NB4 (cell line): ENCODE results near the gene AIRE.

Experiments
- DNase-seq: peaks from one replicate; pipeline ENCODE4 v3.0.0; 2010; ENCODE audit warnings: low read depth
- H3K4me3 ChIP-seq: one replicate; pipeline ENCODE4 v1.5.1; 2011; ENCODE audit warnings: mild to moderate bottlenecking, low read depth, low read length, moderate library complexity
- MYC ChIP-seq: IDR thresholded peaks from 2 replicates; pipeline ENCODE4 v1.6.1; 2011; ENCODE audit warnings: low read depth, low read length
- POLR2A ChIP-seq: IDR thresholded peaks from 2 replicates; pipeline ENCODE4 v1.6.1; 2011; ENCODE audit warnings: mild to moderate bottlenecking; ENCODE audit not compliant: insufficient read length; ENCODE audit errors: extremely low read depth
- TF ChIP-seq, protein P1 (sequence below): IDR thresholded peaks from one replicate; pipeline ENCODE4 v1.5.1; 2012; ENCODE audit warnings: low read depth, low read length
- TF ChIP-seq, protein P2 (sequence below): IDR thresholded peaks from 2 replicates; pipeline ENCODE4 v1.6.1; 2011; ENCODE audit warnings: low read depth, low read length

AIRE gene

DNA sequence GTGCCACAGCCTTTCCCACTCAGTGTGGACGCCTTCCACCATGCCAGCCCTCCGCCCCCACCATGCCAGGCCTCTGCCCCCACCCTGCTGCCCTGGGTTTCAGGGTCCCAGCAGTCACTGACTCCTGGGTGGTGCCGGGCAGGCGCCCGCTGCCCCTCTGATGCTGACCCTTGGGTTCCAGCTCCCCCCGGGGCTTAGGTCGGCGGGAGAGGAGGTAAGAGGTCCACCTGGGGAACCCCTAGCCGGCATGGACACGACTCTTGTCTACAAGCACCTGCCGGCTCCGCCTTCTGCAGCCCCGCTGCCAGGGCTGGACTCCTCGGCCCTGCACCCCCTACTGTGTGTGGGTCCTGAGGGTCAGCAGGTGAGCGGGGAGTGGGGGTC lies 7.1 kb downstream of the AIRE start:
- no peak for TF ChIP-seq POLR2A
- H3K4me3 ChIP-seq, result no peak overlapping the region
- DNase-seq, result no peak

DNA sequence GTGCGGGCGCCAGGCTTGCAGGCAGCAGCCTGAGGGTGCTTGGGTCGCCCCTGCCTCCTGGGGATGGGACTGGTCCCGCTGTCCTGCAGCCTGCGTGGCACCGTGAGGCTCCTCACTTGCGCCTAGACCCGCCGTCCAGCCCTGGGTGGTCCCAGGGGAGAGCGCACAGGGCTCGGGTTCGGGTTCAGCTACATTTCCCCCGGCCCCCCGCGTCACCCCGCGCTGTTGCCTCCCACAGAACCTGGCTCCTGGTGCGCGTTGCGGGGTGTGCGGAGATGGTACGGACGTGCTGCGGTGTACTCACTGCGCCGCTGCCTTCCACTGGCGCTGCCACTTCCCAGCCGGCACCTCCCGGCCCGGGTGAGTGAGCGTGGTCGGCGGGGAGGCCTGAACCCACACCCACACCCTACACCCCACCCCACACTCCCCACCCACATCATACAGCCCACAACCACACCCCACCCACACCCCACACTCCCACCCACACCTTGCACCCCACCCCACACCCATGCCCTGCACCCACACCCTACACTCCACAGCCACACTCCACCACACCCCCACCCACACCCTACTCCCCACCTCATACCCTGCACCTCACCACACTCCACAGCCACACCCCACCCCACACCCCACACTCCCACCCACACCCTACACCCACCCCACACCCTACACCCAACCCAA lies 8.0 kb downstream of the AIRE start:
- no peak for DNase-seq
- no peak overlapping the region for H3K4me3 ChIP-seq
- no peak for TF ChIP-seq MYC
- TF ChIP-seq POLR2A, result no peak
- TF ChIP-seq, protein P1, sequence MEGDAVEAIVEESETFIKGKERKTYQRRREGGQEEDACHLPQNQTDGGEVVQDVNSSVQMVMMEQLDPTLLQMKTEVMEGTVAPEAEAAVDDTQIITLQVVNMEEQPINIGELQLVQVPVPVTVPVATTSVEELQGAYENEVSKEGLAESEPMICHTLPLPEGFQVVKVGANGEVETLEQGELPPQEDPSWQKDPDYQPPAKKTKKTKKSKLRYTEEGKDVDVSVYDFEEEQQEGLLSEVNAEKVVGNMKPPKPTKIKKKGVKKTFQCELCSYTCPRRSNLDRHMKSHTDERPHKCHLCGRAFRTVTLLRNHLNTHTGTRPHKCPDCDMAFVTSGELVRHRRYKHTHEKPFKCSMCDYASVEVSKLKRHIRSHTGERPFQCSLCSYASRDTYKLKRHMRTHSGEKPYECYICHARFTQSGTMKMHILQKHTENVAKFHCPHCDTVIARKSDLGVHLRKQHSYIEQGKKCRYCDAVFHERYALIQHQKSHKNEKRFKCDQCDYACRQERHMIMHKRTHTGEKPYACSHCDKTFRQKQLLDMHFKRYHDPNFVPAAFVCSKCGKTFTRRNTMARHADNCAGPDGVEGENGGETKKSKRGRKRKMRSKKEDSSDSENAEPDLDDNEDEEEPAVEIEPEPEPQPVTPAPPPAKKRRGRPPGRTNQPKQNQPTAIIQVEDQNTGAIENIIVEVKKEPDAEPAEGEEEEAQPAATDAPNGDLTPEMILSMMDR, result no peak

DNA sequence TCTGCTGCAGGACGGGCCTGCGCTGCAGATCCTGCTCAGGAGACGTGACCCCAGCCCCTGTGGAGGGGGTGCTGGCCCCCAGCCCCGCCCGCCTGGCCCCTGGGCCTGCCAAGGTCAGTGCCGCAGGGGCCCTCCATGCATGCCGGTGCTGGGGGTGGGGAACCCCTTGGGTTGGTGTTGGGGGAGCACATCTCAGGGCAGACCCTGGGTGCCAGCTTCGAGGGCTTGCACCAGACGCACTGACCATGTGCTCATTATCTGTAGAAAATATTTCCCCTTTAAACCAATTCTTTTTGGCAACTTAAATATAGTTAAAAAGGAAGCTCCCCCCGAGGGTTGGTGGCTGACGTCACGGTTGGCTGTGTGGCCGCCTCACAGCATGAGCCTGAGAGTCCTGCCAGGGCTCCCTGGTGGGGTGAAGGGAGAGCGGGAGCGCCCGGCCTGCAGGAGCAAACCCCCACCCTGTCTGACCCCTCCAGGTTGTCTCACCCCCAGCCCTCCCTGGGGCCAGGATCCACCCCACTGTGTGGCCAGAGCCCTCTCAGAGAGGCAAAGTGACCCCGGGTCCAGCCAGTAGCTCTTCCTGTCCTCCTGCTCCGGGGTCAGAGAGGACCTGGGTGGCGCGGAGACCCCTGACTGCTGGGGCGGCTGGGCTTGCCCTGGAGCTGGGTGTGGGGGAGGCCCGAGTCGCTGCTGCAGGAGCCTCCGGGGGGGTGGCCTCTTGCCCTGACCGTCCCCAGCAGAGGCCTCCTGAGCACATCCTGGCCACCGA lies 8.9 kb downstream of the AIRE start:
- TF ChIP-seq, protein P2, sequence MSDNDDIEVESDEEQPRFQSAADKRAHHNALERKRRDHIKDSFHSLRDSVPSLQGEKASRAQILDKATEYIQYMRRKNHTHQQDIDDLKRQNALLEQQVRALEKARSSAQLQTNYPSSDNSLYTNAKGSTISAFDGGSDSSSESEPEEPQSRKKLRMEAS, result peak; percentile 48
- TF ChIP-seq, protein P1, result no peak
- DNase-seq, result peak; percentile 45

DNA sequence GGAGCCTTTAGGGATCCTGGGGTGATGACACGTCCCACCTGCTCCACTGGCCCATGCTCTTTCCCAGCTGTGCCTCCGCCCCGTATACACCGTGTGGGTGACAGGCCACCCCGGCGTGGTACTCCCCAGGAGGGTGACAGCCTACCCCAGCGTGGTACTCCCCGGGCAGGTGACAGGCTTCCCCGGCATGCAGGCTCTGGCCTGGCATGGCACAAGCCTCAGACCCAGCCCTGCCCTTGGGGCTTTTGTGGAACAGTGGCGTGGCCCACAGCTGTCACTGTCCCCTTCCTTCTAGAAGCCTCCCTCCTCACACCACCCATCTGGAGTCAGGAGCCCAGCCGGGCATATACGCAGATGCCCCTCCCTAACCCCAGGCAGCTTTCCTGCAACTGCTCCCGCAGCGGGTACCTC lies 9.5 kb downstream of the AIRE start:
- no peak for DNase-seq

More for the DNA sequence above, 8.9 kb downstream of the AIRE start:
- H3K4me3 ChIP-seq, result no peak overlapping the region

DNA sequence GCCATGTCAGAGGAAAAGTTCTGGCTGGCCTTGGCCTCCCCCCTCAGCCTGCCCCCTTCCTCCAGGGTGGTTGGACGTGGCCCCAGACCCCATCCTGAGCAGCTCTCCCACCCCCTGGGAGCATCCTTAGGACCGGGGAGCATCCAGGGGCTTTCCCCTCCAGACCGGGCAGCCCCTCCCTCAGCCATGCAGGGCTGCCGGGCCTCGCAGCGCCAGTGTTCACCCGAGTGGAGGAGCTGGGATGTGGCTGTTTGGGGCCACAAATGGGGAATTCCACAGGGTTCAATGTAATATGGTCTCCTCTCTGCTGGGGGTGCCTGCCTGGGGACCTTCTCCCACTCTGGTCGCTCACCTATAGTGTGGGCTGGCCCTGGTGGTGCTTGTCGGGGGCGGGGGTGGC lies 10.0 kb downstream of the AIRE start:
- no peak for TF ChIP-seq MYC
- DNase-seq, result no peak
- H3K4me3 ChIP-seq, result no peak overlapping the region

More for the DNA sequence above, 9.5 kb downstream of the AIRE start:
- H3K4me3 ChIP-seq, result no peak overlapping the region
- TF ChIP-seq, protein P1, result no peak
- TF ChIP-seq, protein P2, result no peak
- TF ChIP-seq MYC (no peak), POLR2A (no peak)

DNA sequence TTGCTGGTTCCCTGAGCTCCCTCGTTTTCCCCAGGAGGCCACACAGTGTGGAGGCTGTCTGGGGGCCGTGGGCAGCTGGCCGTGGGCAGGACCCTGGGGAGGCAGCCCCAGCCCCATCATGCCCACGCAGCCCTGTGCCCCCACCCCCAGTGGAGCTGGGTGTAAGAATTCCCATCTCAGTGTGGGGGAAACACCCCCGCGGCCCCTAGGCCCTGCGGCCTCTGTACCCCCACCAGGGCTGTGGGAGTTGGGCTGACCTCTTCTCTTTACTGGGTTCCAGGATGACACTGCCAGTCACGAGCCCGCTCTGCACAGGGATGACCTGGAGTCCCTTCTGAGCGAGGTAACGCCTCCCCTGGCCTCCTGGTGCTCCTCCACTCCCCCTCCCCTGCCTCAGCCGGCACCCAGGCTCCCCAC lies 10.4 kb downstream of the AIRE start:
- no peak for DNase-seq
- TF ChIP-seq, protein P2, result no peak
- TF ChIP-seq, protein P1, result no peak
- TF ChIP-seq MYC, result no peak
- no peak for TF ChIP-seq POLR2A
- H3K4me3 ChIP-seq, result no peak overlapping the region

DNA sequence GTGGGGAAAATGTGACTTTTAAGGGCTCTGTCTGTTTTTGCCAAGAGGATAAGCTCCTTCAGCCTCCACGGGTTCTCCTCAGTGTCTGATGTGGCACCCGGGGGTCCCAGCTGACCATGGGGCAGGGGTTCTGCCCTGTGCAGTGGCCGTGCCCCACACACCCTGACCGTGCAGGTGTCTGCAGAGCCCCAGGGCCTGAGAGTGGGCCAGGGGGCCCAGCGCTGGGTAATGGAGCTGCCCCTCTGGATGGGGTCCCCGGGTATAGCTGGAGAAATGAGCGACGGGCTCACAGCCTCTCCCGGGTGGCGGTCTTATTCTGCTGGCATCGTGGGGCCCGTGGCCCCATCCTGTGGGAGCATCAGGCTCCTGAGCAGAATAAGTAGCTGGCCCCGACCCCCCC lies 11.2 kb downstream of the AIRE start:
- DNase-seq, result no peak
- TF ChIP-seq, protein P1, result no peak
- TF ChIP-seq, protein P2, result no peak
- no peak for TF ChIP-seq POLR2A
- TF ChIP-seq MYC, result no peak
- no peak overlapping the region for H3K4me3 ChIP-seq
